ENCODE results near the gene MYO15B.

DNA sequence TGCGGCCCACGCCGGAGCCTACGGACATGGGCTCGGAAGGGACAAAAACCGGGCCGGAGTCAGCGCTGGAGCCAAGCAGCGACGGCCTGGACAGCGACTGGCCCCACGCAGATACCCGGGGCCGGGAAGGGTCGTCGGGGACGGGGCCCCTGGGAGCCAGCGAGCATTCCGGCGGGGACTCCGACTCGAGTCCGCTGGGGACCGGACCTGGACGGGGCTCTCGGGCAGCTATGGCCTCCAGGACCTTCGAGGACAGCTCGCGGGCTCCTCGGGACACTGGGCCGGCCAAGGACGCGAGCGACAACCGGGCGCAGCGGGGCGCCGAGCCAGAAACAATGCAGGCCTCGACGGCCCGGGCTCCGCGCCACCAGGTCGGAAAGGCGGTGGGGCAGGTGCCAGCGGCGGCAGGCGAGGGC, 1.0 kb downstream of the MYO15B start:
- TF ChIP-seq POLR2AphosphoS5 (IDR thresholded peaks at IDR 0.05; ENCODE audit: low read depth) = no peak
- TF ChIP-seq GABPA (IDR thresholded peaks at IDR 0.05; ENCODE audit: low read depth) = no peak
- TF ChIP-seq, protein P1, sequence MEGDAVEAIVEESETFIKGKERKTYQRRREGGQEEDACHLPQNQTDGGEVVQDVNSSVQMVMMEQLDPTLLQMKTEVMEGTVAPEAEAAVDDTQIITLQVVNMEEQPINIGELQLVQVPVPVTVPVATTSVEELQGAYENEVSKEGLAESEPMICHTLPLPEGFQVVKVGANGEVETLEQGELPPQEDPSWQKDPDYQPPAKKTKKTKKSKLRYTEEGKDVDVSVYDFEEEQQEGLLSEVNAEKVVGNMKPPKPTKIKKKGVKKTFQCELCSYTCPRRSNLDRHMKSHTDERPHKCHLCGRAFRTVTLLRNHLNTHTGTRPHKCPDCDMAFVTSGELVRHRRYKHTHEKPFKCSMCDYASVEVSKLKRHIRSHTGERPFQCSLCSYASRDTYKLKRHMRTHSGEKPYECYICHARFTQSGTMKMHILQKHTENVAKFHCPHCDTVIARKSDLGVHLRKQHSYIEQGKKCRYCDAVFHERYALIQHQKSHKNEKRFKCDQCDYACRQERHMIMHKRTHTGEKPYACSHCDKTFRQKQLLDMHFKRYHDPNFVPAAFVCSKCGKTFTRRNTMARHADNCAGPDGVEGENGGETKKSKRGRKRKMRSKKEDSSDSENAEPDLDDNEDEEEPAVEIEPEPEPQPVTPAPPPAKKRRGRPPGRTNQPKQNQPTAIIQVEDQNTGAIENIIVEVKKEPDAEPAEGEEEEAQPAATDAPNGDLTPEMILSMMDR (IDR thresholded peaks at IDR 0.05; ENCODE audit: insufficient read depth, low read length) = no peak
- TF ChIP-seq, protein P2, sequence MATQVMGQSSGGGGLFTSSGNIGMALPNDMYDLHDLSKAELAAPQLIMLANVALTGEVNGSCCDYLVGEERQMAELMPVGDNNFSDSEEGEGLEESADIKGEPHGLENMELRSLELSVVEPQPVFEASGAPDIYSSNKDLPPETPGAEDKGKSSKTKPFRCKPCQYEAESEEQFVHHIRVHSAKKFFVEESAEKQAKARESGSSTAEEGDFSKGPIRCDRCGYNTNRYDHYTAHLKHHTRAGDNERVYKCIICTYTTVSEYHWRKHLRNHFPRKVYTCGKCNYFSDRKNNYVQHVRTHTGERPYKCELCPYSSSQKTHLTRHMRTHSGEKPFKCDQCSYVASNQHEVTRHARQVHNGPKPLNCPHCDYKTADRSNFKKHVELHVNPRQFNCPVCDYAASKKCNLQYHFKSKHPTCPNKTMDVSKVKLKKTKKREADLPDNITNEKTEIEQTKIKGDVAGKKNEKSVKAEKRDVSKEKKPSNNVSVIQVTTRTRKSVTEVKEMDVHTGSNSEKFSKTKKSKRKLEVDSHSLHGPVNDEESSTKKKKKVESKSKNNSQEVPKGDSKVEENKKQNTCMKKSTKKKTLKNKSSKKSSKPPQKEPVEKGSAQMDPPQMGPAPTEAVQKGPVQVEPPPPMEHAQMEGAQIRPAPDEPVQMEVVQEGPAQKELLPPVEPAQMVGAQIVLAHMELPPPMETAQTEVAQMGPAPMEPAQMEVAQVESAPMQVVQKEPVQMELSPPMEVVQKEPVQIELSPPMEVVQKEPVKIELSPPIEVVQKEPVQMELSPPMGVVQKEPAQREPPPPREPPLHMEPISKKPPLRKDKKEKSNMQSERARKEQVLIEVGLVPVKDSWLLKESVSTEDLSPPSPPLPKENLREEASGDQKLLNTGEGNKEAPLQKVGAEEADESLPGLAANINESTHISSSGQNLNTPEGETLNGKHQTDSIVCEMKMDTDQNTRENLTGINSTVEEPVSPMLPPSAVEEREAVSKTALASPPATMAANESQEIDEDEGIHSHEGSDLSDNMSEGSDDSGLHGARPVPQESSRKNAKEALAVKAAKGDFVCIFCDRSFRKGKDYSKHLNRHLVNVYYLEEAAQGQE (IDR thresholded peaks at IDR 0.05; ENCODE audit: insufficient replicate concordance, low read depth) = no peak
